ENCODE measurements around the gene NFATC2IP.

Gene NFATC2IP

GRCh38 chr16:28905800-28906372 is 44.9 kb upstream of the NFATC2IP start:
- TF ChIP-seq CTCF (IDR thresholded peaks at IDR 0.05) (no peak), ZFX (IDR thresholded peaks at IDR 0.05; ENCODE audit: borderline replicate concordance) (no peak)
- H3K27ac ChIP-seq: no peak overlapping the region

GRCh38 chr16:28910086-28911031 is 40.4 kb upstream of the NFATC2IP start:
- H3K27ac ChIP-seq: no peak overlapping the region
- TF ChIP-seq ZFX (IDR thresholded peaks at IDR 0.05; ENCODE audit: borderline replicate concordance): no peak
- TF ChIP-seq CTCF (IDR thresholded peaks at IDR 0.05): no peak

- TF ChIP-seq CTCF (IDR thresholded peaks at IDR 0.05) (no peak), ZFX (IDR thresholded peaks at IDR 0.05; ENCODE audit: borderline replicate concordance) (no peak)
- H3K27ac ChIP-seq: no peak overlapping the region
These were observed 38.2 kb upstream of the NFATC2IP start for GRCh38 chr16:28912558-28912957.

GRCh38 chr16:28913946-28914724 is 36.6 kb upstream of the NFATC2IP start:
- TF ChIP-seq ZFX (IDR thresholded peaks at IDR 0.05; ENCODE audit: borderline replicate concordance) (no peak), CTCF (IDR thresholded peaks at IDR 0.05) (no peak)
- H3K27ac ChIP-seq: no peak overlapping the region

- no peak for TF ChIP-seq CTCF (IDR thresholded peaks at IDR 0.05)
- TF ChIP-seq ZFX (IDR thresholded peaks at IDR 0.05; ENCODE audit: borderline replicate concordance): no peak
- no peak overlapping the region for H3K27ac ChIP-seq
These were observed 35.6 kb upstream of the NFATC2IP start for GRCh38 chr16:28915181-28915580.

- H3K27ac ChIP-seq: no peak overlapping the region
These were observed 33.6 kb upstream of the NFATC2IP start for GRCh38 chr16:28917095-28917494.

More at GRCh38 chr16:28917095-28917494, 33.6 kb upstream of the NFATC2IP start:
- TF ChIP-seq ZFX (IDR thresholded peaks at IDR 0.05; ENCODE audit: borderline replicate concordance): no peak
- no peak for TF ChIP-seq CTCF (IDR thresholded peaks at IDR 0.05)
